Left renal pelvis (tissue), 4 donors: ENCODE measurements around the gene MTMR10. TPM values are rescaled to one million over a fixed set of nuclear protein-coding genes. Genes with fewer than 3 reads are reported as not detected.

Experiments used
- DNase-seq, 4 donors: peaks; one replicate each; pipeline ENCODE4 v3.0.0-alpha.2; 2013; ENCODE audit warnings: low read depth in 4 of 4, low spot score in 3 of 4
- polyA plus RNA-seq, 4 donors: library from polyadenylated mRNA; unstranded; fragments of 120-200 nt; gene quantifications; one replicate each; pipeline ENCODE4 v1.2.1, GENCODE V29; 2013; ENCODE audit not compliant: insufficient read length in 4 of 4

The MTMR10 gene
- polyA plus RNA-seq, 4 donors: 28.9 to 71.6 (median 58.7) TPM

GRCh38 chr15:30962079-30962478 lies 29.3 kb downstream of the MTMR10 start:
- DNase-seq: no peak

- no peak for DNase-seq
These were observed 33.2 kb downstream of the MTMR10 start for GRCh38 chr15:30958219-30958618.

- no peak for DNase-seq
These were observed 35.0 kb downstream of the MTMR10 start for GRCh38 chr15:30956216-30957124.

- no peak for DNase-seq
These were observed 36.8 kb downstream of the MTMR10 start for GRCh38 chr15:30954674-30955073.

- DNase-seq: no peak
These were observed 37.6 kb downstream of the MTMR10 start for GRCh38 chr15:30953731-30954378.

GRCh38 chr15:30953183-30953582 lies 38.2 kb downstream of the MTMR10 start:
- no peak for DNase-seq

- DNase-seq: no peak
These were observed 47.6 kb downstream of the MTMR10 start for GRCh38 chr15:30943654-30944335.

- no peak for DNase-seq
These were observed 49.9 kb downstream of the MTMR10 start for GRCh38 chr15:30941520-30941919.

- no peak for DNase-seq
These were observed 51.1 kb downstream of the MTMR10 start for GRCh38 chr15:30940359-30940758.

GRCh38 chr15:30939161-30939560 lies 52.3 kb downstream of the MTMR10 start:
- DNase-seq: no peak

GRCh38 chr15:30933293-30933692 lies 58.1 kb downstream of the MTMR10 start:
- no peak for DNase-seq

- no peak for DNase-seq
These were observed 61.0 kb downstream of the MTMR10 start for GRCh38 chr15:30930422-30930821.

- DNase-seq: no peak
These were observed 61.4 kb downstream of the MTMR10 start for GRCh38 chr15:30929982-30930381.

GRCh38 chr15:30929064-30929669 lies 62.3 kb downstream of the MTMR10 start:
- no peak for DNase-seq

GRCh38 chr15:30928076-30928475 lies 63.4 kb downstream of the MTMR10 start:
- DNase-seq: no peak

GRCh38 chr15:30927148-30927761 lies 64.2 kb downstream of the MTMR10 start:
- no peak for DNase-seq

- DNase-seq: no peak
These were observed 65.3 kb downstream of the MTMR10 start for GRCh38 chr15:30926161-30926560.

GRCh38 chr15:30925686-30926085 lies 65.7 kb downstream of the MTMR10 start:
- no peak for DNase-seq

- DNase-seq: no peak
These were observed 67.1 kb downstream of the MTMR10 start for GRCh38 chr15:30924353-30924752.

- DNase-seq: no peak
These were observed 68.0 kb downstream of the MTMR10 start for GRCh38 chr15:30923429-30923828.
